Sigmoid colon (tissue), 7 donors: ENCODE data around the gene POU2F2. TPM values are rescaled to one million over a fixed set of nuclear protein-coding genes. Genes with fewer than 3 reads are reported as not detected.

ENCODE experiments used
- DNase-seq: peaks from one replicate; pipeline ENCODE4 v3.0.0-alpha.2; 2019
- H3K27ac ChIP-seq, 4 donors: fragments of 200-600 bp; sonication (generic); one replicate each; pipeline ENCODE4 v1.5.1; 2016 to 2019; ENCODE audit warnings: mild to moderate bottlenecking in 1 of 4
- H3K27me3 ChIP-seq, 3 donors: fragments of 200-600 bp; sonication (generic); one replicate each; pipeline ENCODE4 v1.5.1; 2019; ENCODE audit warnings: mild to moderate bottlenecking in 1 of 3
- H3K36me3 ChIP-seq, 4 donors: fragments of 200-600 bp; sonication (generic); one replicate each; pipeline ENCODE4 v1.5.1; 2016 to 2019
- H3K4me1 ChIP-seq, 4 donors: fragments of 200-600 bp; sonication (generic); one replicate each; pipeline ENCODE4 v1.5.1; 2017 to 2019
- H3K4me3 ChIP-seq, 4 donors: fragments of 200-600 bp; sonication (generic); one replicate each; pipeline ENCODE4 v1.5.1; 2017 to 2019; ENCODE audit warnings: mild to moderate bottlenecking in 2 of 4, moderate library complexity in 1 of 4
- H3K9me3 ChIP-seq, 4 donors: fragments of 200-600 bp in 3 of 4; sonication (generic) in 3 of 4; one replicate each; pipeline versions ENCODE4 v1.5.1 to v1.6.1; 2013 to 2019
- CTCF ChIP-seq, 4 experiments: fragments of 450-650 bp in 3 of 4; fragments of 200-600 bp in 1 of 4; IDR thresholded peaks; one replicate each; pipeline ENCODE4 v1.5.1; 2016 to 2019; ENCODE audit warnings: antibody characterized with exemption in 4 of 4, mild to moderate bottlenecking in 3 of 4, moderate library complexity in 2 of 4
- EP300 ChIP-seq, 4 donors: sonication (generic); formaldehyde crosslinking; IDR thresholded peaks; one replicate each; pipeline ENCODE4 v1.6.1; 2017; ENCODE audit warnings: antibody characterized with exemption in 4 of 4
- POLR2A ChIP-seq, 2 donors: fragments of 450-650 bp; IDR thresholded peaks; one replicate each; pipeline ENCODE4 v1.6.1; 2016; ENCODE audit warnings: antibody characterized with exemption in 2 of 2, mild to moderate bottlenecking in 2 of 2, moderate library complexity in 2 of 2
- POLR2AphosphoS5 ChIP-seq, 4 donors: sonication (generic); formaldehyde crosslinking; IDR thresholded peaks; one replicate each; pipeline ENCODE4 v1.6.1; 2017; ENCODE audit warnings: antibody characterized with exemption in 4 of 4
- WGBS, 2 donors: extraction: QIAGEN DNeasy Blood & Tissue Kit; methylation state at CpG; one replicate each; pipeline ENCODE4 v1.1.7; 2013; 5-methylcytosine and 5-hydroxymethylcytosine counted together
- intact Hi-C: fragments of 100-400 bp; cut with DNase I; formaldehyde crosslinking; loops from one replicate; pipeline ENCODE4 v1.15.1; 2023
- polyA plus RNA-seq, 3 donors: library from polyadenylated mRNA; stranded (reverse); fragments of 200-250 nt; gene quantifications; one replicate each; pipeline ENCODE4 v1.2.3, GENCODE V29; 2013
- total RNA-seq, 4 donors: library from RNA; depleted of rRNA; stranded (reverse); fragments of >200 nt; gene quantifications; one replicate each; pipeline ENCODE4 v1.1.0, GENCODE V29; 2016
- donor health status: healthy with polysubstance abuse.
- donor health status: Bipolar disorder and iron deficiency.
- donor health status: healthy.

POU2F2 gene
- total and polyA plus RNA-seq, 7 donors: 0.60 to 19.0 (median 2.5) TPM

GRCh38 chr19:42130254-42130573, 2.0 kb downstream of the POU2F2 start:
- H3K4me3 ChIP-seq: no peak overlapping the region
- H3K27me3 ChIP-seq: peaks cover 17 to 61% (median 26%) of the 10 kb centered on the region in 3 donors
- DNase-seq: no peak
- H3K27ac ChIP-seq: peak overlapping the region in 1 of 4 donors; percentile 3
- peaks cover 0 to 17% (median 15%) of the 10 kb centered on the region in 4 donors for H3K4me1 ChIP-seq
- no peaks in the 10 kb centered on the region for H3K9me3 ChIP-seq
- no peak for TF ChIP-seq CTCF (IDR thresholded peaks at IDR 0.05)
- TF ChIP-seq POLR2A (IDR thresholded peaks at IDR 0.05): no peak
- no peak for TF ChIP-seq POLR2AphosphoS5 (IDR thresholded peaks at IDR 0.05)
- no peak for TF ChIP-seq EP300 (IDR thresholded peaks at IDR 0.05)
- no peaks in the 10 kb centered on the region for H3K36me3 ChIP-seq
- intact Hi-C loops: loop anchor here (5.0 to 10.0 kb wide), 2 partner anchors 165 to 197 kb away; partner anchors contain the start of gene MEGF8

- H3K36me3 ChIP-seq: no peaks in the 10 kb centered on the region
- WGBS, 2 donors: 48 to 68% methylated on average over 20 of the region's 20 CpGs
- no peaks in the 10 kb centered on the region for H3K9me3 ChIP-seq
- H3K27ac ChIP-seq: peak overlapping the region in 1 of 4 donors; percentile 3
- H3K4me1 ChIP-seq: peaks cover 0 to 17% (median 15%) of the 10 kb centered on the region in 4 donors
- intact Hi-C loops: loop anchor here (5.0 to 10.0 kb wide), 2 partner anchors 165 to 198 kb away; partner anchors contain the start of gene MEGF8
- H3K27me3 ChIP-seq: peaks cover 17 to 61% (median 26%) of the 10 kb centered on the region in 3 donors
- TF ChIP-seq EP300 (IDR thresholded peaks at IDR 0.05): no peak
- TF ChIP-seq POLR2A (IDR thresholded peaks at IDR 0.05): no peak
- no peak for TF ChIP-seq POLR2AphosphoS5 (IDR thresholded peaks at IDR 0.05)
- no peak for TF ChIP-seq CTCF (IDR thresholded peaks at IDR 0.05)
- H3K4me3 ChIP-seq: peak overlapping the region in 1 of 4 donors; percentile 9
- DNase-seq: no peak
Measured at GRCh38 chr19:42129399-42130253, 2.6 kb downstream of the POU2F2 start.

- Histone ChIP-seq H3K27ac (no peak overlapping the region), H3K4me3 (no peak overlapping the region), H3K9me3 (no peaks in the 10 kb centered on the region), H3K4me1 (no peaks in the 10 kb centered on the region), H3K27me3 (peaks cover 7 to 32% (median 11%) of the 10 kb centered on the region in 3 donors), H3K36me3 (no peaks in the 10 kb centered on the region)
- WGBS, 2 donors: 75 to 85% methylated on average over 5 of the region's 5 CpGs
- TF ChIP-seq CTCF (IDR thresholded peaks at IDR 0.05): no peak
- no peak for TF ChIP-seq POLR2A (IDR thresholded peaks at IDR 0.05)
- TF ChIP-seq EP300 (IDR thresholded peaks at IDR 0.05): no peak
- TF ChIP-seq POLR2AphosphoS5 (IDR thresholded peaks at IDR 0.05): no peak
- intact Hi-C loops: no loop called here
- no peak for DNase-seq
Measured at GRCh38 chr19:42126574-42126973, 5.7 kb downstream of the POU2F2 start.

GRCh38 chr19:42125536-42125935, 6.7 kb downstream of the POU2F2 start:
- Histone ChIP-seq H3K4me1 (no peaks in the 10 kb centered on the region), H3K27ac (no peak overlapping the region), H3K9me3 (no peaks in the 10 kb centered on the region), H3K36me3 (no peaks in the 10 kb centered on the region), H3K4me3 (no peak overlapping the region), H3K27me3 (peaks cover 2 to 22% (median 3%) of the 10 kb centered on the region in 3 donors)
- DNase-seq: no peak
- WGBS, 2 donors: 72 to 75% methylated on average over 6 of the region's 6 CpGs
- intact Hi-C loops: no loop called here
- TF ChIP-seq EP300 (IDR thresholded peaks at IDR 0.05) (no peak), CTCF (IDR thresholded peaks at IDR 0.05) (no peak), POLR2A (IDR thresholded peaks at IDR 0.05) (no peak), POLR2AphosphoS5 (IDR thresholded peaks at IDR 0.05) (no peak)
